ENCODE measurements around the gene TP53I11. TPM values are rescaled to one million over a fixed set of nuclear protein-coding genes. Genes with fewer than 3 reads are reported as not detected.
A peak's percentile ranks its signal among the peaks of the same experiment; 100 is the strongest.

TP53I11 gene, protein sequence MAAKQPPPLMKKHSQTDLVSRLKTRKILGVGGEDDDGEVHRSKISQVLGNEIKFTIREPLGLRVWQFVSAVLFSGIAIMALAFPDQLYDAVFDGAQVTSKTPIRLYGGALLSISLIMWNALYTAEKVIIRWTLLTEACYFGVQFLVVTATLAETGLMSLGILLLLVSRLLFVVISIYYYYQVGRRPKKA
- total RNA-seq: 100 to 1,000 TPM; 107 to 186 TPM
- long read RNA-seq, donor 1, transcript TP53I11-208 (7 exons, 2,647 nt): major isoform, 5 of 151 reads
- long read RNA-seq, donor 1, partial matches to known transcripts: 4 of 151 reads
- long read RNA-seq, donor 1, other reads (novel, unspliced or antisense): 142 of 151 reads
- long read RNA-seq, donor 2, transcript TP53I11-208 (7 exons, 2,647 nt): major isoform, 7 of 197 reads
- long read RNA-seq, donor 2, partial matches to known transcripts: 1 of 197 reads
- long read RNA-seq, donor 2, other reads (novel, unspliced or antisense): 189 of 197 reads

DNA sequence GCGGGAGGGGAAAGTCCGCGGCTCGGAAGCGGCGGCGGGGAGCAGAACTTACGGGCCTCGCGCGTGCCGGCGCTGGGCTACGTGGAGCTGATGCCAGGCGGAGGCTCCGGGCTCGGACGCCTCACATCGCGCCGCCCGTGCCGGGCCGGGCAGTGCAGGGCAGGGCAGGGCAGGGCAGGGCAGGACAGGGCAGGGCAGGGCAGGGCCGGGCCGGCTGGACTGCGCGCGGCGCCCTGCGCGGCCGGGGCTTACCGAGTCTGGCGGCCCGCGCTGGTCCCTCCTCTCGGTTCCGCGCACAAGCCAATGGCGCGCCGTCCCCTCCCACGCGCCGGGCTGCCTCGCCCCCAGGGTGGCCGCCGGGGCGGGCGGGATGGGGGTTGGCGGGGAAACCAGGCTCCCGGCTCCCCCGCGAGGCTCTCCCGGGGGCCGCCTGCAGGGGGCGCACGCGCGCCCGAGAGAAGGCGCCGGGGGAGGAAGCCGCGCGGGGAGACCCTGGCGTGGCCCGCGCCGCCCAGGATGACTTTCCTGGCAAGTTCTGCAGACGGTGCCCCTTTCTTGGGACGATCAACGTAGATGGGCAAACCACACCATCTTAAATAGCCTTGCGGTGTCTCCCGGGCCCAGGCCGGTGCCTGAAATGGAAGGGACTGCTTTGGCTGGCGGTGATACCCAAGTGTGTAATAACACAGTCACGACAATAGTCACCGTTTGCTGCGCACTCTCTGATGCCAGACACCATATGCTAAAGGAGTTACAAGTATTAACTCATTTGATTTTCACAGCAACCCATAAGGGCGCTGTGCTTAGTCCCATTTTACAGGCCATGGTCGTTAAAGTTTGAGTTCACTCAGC lies at the start of gene TP53I11:
Gene TP53I11, minus strand, starts transcription at position 259 of the 852 bp plus-strand sequence. CDS start 12,548 bp downstream, outside the sequence.
- intact Hi-C loops (cut with DNase I): no loop called here
- DNase-seq (ENCODE audit: low spot score): peak; percentile 95

DNA sequence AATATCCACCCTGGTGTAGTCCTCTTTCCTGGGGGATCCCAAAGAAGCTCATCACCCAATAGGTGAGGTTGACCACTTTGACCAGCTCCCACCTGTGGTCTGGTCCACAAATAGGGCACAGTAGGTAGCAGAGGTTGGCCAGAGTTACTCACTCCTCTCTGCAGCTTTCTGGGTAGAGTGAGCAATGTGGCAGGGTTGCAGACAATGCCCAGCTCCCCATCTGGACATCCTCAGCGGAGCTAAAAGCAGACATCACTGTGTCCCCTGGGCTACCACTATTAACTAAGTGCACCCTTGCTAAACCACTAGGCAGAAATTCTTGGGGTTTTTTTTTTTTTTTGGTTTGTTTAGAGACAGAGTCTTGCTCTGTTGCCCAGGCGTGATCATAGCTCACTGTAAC lies 48.4 kb upstream of the TP53I11 start:
- intact Hi-C loops (cut with DNase I): no loop called here
- DNase-seq (ENCODE audit: low spot score): no peak

DNA sequence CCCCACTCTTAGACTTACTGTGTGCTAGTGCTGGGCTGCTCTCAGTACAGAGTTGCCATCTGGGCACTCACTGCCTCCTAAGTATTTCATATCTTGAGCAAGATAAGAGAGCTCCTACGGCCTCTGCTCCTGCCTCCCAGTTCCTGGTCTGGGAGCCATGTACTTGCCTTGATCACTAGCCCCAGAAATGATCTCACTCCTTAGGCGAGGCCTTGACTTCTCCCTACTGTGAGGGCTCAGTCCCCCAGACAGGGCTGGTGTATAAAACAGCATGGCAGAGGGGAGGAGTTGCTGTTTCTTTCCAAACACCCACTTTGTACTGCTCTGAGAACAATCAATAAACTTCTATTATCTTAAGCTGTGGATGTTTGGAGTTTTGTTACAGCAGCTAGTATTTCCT lies 47.4 kb upstream of the TP53I11 start:
- intact Hi-C loops (cut with DNase I): no loop called here
- DNase-seq (ENCODE audit: low spot score): peak; percentile 22

DNA sequence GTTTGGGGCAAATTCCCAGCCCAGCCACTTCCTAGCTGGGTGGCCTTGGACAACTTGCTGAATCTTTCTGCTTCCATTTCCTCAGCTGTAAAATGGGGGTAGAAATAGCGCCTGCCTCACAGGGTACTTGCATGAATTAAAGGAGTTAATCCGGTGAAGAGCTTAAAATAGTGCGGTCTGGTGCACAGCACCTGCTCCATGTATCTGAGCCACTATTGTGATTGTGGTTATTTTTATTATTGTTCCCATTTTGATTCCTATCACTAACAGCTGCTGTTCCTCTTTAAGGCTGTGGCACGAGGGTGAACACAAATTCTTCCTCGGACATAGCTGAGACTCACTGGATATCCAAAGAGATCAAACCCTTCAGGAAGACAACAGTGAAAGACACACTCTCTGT lies 46.9 kb upstream of the TP53I11 start:
- peak; percentile 13 for DNase-seq (ENCODE audit: low spot score)
- intact Hi-C loops (cut with DNase I): no loop called here

DNA sequence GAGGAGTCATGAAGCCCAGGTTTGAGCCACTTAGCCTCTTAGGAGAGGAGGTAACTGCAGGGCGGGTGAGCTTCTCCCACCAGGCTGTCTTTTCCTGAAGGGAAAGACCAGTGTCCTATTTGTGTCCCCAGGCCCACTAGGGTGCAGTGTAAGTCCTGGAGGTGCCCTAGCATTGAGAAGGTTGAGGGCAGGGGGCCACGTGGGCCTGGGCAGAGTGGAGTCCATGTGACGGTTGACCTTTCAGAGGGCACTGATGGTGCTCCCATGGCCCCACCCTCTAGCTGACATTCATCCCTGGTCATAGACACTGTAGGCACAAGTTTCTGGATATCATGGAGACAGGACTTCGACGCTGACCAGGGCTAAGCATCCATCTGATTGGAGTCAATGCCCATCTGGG lies 44.1 kb upstream of the TP53I11 start:
- intact Hi-C loops (cut with DNase I): no loop called here
- peak; percentile 51 for DNase-seq (ENCODE audit: low spot score)

DNA sequence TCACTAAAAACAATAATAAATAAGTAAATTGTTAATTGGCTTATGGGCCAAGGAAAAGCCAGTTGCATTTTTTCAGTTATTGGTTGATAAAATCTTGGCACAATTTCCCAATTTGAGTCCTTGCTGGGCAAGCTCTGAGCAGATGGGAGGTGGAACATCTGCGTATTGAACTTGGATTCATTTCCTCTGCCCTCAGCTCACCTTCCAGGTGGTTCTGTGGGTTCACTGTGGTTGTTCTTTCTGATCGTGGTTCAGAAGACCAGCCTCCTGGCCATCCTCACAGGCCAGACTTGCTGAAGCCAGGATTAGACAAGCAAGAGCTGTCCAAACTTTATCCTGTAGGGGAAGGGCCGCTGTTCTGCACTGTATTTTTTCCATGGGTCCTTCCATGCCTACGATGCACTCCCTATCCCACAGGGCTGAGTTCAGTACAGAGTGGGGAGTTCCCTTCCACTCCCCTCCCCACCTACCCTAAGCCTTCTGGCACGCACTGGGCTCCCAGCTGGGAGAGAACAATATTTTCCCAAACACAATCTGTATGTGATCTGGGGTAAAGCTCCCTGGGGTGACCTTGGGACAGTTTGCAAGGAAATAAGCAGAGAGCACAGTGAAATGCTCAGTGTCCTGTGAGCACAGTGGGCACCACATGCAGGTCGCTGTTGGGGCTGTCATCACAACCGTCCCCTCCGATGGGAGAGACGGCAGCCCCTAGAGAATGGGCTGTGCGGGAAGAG lies 43.5 kb upstream of the TP53I11 start:
- intact Hi-C loops (cut with DNase I): no loop called here
- peak; percentile 43 for DNase-seq (ENCODE audit: low spot score)

DNA sequence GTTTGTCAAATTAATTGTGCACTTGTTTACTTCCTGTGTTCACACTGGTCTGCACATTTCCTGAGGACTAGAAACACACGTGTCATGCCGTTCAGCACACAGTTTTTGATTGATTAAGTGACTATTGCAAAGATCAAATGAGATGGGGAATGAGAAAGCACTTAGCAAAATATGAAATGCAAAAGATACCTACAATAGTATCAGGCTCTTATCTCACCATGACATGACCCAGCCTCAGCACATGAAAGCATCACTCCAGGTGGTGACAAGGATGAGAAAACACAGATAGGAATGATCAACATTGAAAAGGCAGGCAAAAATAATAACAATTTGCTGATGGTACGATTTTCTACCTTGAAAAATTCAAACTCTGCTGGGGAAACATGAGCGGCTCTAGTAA lies 42.1 kb upstream of the TP53I11 start:
- DNase-seq (ENCODE audit: low spot score): no peak
- intact Hi-C loops (cut with DNase I): no loop called here

DNA sequence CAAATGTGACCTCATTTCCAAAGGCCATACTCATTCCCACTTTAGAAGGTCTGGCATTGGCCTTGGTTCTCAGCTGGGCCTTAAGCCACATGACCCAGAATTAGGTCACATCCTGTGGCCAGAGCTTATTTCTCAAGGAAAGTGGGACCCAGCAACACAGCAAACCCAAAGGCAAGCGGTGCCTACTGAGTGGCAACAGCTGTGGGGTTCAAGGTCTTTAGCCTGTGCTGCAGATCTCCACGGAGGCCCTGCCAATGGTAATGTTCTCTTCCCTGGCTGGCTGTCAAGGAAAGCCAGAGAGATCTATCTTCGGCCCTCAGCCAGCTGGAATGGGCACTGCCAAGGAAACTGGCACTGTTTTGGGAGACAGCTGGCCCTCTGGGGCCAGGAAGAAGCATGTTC lies 41.5 kb upstream of the TP53I11 start:
- intact Hi-C loops (cut with DNase I): no loop called here
- DNase-seq (ENCODE audit: low spot score): peak; percentile 52

DNA sequence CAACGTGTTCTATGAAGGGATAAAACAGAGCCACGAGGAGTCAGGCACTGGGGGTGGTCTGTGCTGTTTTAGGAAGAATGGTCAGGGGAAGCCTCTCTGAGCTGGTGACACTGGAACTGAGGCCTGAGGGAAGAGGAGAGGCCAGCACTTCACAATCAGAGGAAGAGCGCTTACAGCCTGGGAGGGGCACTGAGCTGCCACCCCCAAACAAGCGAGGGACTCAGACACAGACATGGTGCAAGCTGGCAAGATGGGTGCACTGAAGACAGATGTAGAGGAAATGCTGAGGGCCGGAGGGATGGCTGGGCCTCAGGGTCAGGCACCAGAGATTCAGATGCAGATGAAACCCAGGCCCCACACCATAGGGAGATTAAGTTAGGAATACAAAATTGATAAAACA lies 40.0 kb upstream of the TP53I11 start:
- intact Hi-C loops (cut with DNase I): no loop called here
- DNase-seq (ENCODE audit: low spot score): peak; percentile 47

DNA sequence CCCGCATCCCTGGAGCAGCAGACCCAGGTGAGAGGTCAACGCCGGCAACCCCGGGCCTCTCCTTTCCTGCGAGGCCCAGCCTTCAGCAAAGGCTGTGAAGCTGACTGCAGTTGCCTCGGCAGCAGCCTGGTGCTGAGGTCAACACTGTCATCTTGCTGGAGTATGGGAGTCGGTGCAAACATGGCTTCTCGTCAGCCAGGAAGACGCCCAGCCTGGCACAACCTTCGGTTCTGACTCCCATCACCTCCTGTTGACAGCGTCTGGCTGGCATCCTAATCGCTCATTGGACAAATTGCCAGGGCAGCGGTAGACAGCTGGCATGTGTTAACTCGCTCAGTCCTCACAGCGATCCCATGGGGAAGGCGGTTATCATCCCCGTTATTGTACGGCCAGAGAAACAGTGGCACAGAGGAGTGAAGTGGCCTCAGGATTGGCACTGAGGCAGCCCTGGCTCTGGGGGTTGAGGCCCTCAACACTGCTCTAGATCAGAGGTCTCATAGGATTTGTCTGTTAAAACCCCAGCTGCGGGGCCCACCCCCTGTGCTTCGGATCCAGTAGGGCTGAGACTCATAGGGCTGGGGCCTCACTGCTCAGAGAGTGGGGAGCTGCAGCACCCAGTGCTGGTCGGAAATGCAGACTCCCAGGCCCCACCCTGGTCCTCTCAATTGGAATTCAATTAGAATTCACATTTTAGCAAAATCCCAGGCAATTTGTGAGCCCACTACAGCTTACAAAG lies 39.3 kb upstream of the TP53I11 start:
- peak; percentile 41 for DNase-seq (ENCODE audit: low spot score)
- intact Hi-C loops (cut with DNase I): loop anchor here in 1 of 2 donors (10.0 kb wide), 1 partner anchor 1525 kb away; no protein-coding TSS in a partner anchor

DNA sequence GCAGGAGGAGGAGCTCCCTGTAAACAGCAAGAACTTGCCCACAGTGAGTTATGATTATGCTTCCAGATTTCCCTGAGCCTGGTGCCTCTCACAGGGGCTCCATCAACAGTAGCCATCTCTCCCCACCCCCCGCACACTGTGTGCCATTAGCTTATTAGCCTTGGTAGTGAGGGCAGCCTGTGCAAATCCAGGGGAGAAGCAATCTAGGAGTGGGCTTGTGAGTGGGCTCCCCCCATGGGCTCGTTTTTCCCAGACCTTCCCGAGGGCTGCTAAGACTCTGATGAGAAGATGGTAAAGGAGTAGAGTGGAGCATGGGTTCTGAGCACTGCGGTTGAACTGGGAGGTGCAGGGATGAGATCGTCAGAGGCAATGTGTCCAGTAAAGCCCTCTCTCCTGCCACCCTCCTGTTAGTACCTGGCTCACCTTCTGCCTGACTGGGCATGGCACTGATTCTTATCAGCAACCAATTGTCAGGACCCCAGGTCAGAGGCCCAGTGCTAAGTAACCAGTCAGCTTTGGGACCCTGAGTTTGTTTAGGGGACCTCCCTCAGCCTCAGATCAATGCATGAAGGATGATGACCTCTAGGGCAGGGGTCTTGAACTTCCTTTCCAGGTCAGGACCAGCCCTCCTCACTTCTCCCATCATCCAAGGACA lies 38.4 kb upstream of the TP53I11 start:
- intact Hi-C loops (cut with DNase I): loop anchor here in 1 of 2 donors (10.0 kb wide), 1 partner anchor 1526 kb away; no protein-coding TSS in a partner anchor
- peak; percentile 34 for DNase-seq (ENCODE audit: low spot score)

DNA sequence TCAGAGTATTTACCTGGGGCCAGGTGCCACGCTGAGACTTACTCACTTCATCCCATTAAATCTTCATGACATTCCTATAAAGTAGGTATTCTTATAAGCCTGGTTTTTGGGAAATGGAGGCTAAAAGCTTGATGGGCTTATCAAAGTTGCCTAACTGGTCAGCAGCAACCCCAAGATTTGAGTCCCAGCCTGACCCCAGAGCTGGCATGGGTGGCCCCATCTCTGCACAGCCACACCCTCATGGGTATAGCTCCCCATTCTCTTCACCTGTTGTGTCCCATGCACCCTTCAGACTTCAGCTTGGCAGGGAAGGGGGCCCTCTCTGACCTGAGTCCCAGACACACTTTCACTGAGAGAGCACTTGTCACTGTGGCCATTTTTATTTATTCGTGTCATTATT lies 37.4 kb upstream of the TP53I11 start:
- intact Hi-C loops (cut with DNase I): loop anchor here in 1 of 2 donors (10.0 kb wide), 1 partner anchor 1527 kb away; no protein-coding TSS in a partner anchor
- DNase-seq (ENCODE audit: low spot score): peak; percentile 60

DNA sequence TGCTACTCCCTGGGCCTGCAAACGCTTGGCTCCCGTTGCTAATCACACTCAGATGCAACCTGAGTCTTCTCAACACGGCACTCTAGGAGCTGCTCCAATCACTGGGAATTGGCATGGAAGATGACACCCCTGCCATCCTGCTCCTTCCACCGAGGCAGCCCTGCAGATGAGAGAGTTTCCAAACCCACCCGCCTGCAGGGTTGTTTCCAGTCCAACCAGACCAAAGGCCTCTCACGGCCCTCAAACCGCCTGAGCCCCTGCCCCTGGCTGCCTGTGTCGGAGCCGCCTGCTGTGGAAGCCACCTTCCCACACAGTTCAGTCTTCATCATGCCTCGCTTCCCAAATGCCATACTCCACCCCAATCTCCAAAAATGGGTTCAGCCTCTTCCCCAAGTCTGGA lies 36.8 kb upstream of the TP53I11 start:
- peak; percentile 75 for DNase-seq (ENCODE audit: low spot score)
- intact Hi-C loops (cut with DNase I): loop anchor here in 1 of 2 donors (10.0 kb wide), 1 partner anchor 1527 kb away; no protein-coding TSS in a partner anchor

DNA sequence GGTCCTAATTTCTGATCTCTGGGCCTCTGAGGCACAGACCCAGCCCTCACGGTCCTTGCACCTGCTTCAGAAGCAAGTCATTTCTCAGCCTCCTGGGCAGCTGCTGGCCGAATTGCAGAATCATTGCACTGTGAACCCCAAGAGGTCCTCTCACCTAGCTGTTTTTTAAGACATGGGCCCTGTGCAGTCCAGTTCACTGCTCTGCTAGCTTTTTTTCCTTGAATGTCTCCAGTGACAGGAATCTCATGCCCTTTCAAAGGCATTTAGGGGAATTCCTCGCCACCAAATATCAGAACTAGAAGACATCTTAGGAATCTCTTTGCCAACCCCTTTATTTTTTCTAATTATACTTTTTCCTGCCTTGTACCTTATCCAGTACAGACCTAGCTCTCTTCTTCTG lies 35.6 kb upstream of the TP53I11 start:
- DNase-seq (ENCODE audit: low spot score): peak; percentile 43

DNA sequence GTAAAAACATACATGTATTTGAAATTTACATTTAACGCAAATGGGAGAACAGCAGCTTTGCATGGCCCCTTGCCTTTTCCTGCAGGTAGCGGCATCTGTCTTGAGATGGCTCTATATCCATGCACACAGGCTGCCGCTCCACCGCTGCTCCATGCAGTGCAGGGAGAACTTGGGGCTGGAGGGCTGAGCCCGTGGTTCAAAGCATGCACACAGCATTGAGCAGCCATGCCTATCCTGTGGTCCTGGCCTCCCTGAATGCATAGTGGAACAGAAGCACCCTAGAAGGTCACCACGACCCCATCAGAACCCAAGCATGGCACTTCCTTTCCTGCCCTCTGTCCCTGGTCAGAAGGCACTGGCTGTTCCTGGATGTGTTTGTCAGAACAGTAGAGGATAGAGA lies 35.0 kb upstream of the TP53I11 start:
- no peak for DNase-seq (ENCODE audit: low spot score)
- intact Hi-C loops (cut with DNase I): loop anchor here in 1 of 2 donors (10.0 kb wide), 1 partner anchor 1529 kb away; no protein-coding TSS in a partner anchor

More for the DNA sequence above, 35.6 kb upstream of the TP53I11 start:
- intact Hi-C loops (cut with DNase I): loop anchor here in 1 of 2 donors (10.0 kb wide), 1 partner anchor 1528 kb away; no protein-coding TSS in a partner anchor

DNA sequence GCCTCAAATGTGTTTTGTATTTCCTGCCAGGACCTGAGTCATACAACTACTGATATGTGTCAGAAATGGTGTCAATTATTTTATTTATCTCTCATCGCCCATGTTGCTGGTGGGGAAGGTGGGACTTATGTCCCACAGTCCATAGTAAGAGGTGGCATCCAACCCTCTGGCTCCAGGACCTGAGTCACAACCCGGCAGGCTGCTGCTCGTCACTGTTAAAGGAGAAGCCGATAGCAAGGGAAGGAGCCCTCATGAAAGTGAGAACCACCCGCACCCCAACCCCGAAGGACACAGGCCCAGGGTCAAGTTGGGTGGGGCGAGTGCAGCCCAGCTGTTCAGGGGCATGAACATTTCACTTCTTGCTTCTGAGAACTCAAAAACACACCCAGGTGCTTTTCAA lies 33.1 kb upstream of the TP53I11 start:
- intact Hi-C loops (cut with DNase I): loop anchor here in 1 of 2 donors (10.0 kb wide), 1 partner anchor 1531 kb away; no protein-coding TSS in a partner anchor
- DNase-seq (ENCODE audit: low spot score): no peak

DNA sequence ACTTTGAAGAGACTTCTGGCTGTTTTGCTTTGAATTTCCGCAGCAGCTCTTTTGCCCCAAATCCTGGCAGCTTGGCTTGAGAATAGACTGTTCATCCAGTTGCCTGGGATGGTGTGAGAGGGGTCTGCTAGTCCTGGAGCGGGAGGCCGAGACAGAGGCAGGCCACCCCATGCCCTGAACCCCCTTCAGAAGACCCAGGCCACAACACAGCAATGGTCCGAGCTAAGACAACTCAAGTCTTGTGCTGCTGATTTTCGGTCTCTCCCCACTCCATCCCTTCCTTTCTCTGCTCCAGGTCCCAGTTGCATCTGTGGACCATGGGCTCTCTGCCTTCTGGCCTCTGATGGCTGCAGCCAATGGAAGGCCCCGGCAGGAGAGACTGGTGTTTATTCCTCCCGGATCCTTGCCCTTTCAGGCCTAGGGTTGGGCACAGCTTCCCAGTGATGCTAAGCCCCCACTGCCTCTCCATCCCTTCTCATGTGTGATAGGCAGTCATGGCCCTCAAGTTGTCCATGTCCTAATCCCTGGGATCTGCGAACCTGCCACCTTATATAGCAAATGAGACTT lies 31.9 kb upstream of the TP53I11 start:
- no peak for DNase-seq (ENCODE audit: low spot score)
- intact Hi-C loops (cut with DNase I): loop anchor here in 1 of 2 donors (10.0 kb wide), 1 partner anchor 1532 kb away; no protein-coding TSS in a partner anchor
